GM13977 (cell line): Measurements from ENCODE around the gene TRIO.

ENCODE experiments used
- DNase-seq: peaks from one replicate; pipeline ENCODE4 v3.0.0; 2012; ENCODE audit warnings: low spot score
- CTCF ChIP-seq: IDR thresholded peaks from 2 replicates; pipeline ENCODE4 v1.5.1; 2012; ENCODE audit warnings: mild to moderate bottlenecking, control low read depth; ENCODE audit not compliant: insufficient read depth; ENCODE audit errors: extremely low read depth, missing control alignments
- in situ Hi-C: fragments of 300-500 bp; cut with MboI; formaldehyde crosslinking; loops from one replicate; pipeline ENCODE4 v1.12.0; 2022; ENCODE audit warnings: low sequenced_read_pairs, low pct_unique_long_range_greater_than_20kb, mixed read lengths, inconsistent platforms; ENCODE audit not compliant: unreplicated experiment

The TRIO gene

GRCh38 chr5:14408969-14409586 lies 265.9 kb downstream of the TRIO start:
- DNase-seq: peak; percentile 35
- in situ Hi-C loops: no loop called here
- TF ChIP-seq CTCF: no peak

- in situ Hi-C loops: no loop called here
- TF ChIP-seq CTCF: no peak
- DNase-seq: no peak
These were observed 266.9 kb downstream of the TRIO start for GRCh38 chr5:14410068-14410393.

GRCh38 chr5:14410394-14411201 lies 267.5 kb downstream of the TRIO start:
- no peak for DNase-seq
- in situ Hi-C loops: no loop called here
- TF ChIP-seq CTCF: no peak

GRCh38 chr5:14411216-14411615 lies 268.1 kb downstream of the TRIO start:
- DNase-seq: no peak
- TF ChIP-seq CTCF: no peak
- in situ Hi-C loops: no loop called here

GRCh38 chr5:14413331-14413750 lies 270.2 kb downstream of the TRIO start:
- in situ Hi-C loops: no loop called here
- DNase-seq: no peak
- no peak for TF ChIP-seq CTCF

GRCh38 chr5:14414007-14414406 lies 270.9 kb downstream of the TRIO start:
- DNase-seq: no peak
- in situ Hi-C loops: no loop called here
- TF ChIP-seq CTCF: no peak
